ENCODE data around the gene KIF5B.
"Not testable (repeated sequence)": the region's sequence is repeated elsewhere in the genome, so short reads cannot be mapped to it uniquely, and the experiment has no call there.

Gene KIF5B

GRCh38 chr10:32056136-32057035 is at the start of gene KIF5B:
Gene KIF5B, minus strand, starts transcription at chr10:32056425. Its CDS starts 452 bp downstream, at chr10:32055973.
- DNase-seq (ENCODE audit: low read depth in 2 of 2): peak; percentile 80 to 82

GRCh38 chr10:32105782-32106382 is 49.7 kb upstream of the KIF5B start:
- no peak for DNase-seq (ENCODE audit: low read depth in 2 of 2)

GRCh38 chr10:32104622-32105509 is 48.6 kb upstream of the KIF5B start:
- no peak for DNase-seq (ENCODE audit: low read depth in 2 of 2)

- no peak for DNase-seq (ENCODE audit: low read depth in 2 of 2)
Observed at GRCh38 chr10:32104181-32104580, 48.0 kb upstream of the KIF5B start.

GRCh38 chr10:32103721-32104120 is 47.5 kb upstream of the KIF5B start:
- no peak for DNase-seq (ENCODE audit: low read depth in 2 of 2)

GRCh38 chr10:32098566-32099259 is 42.5 kb upstream of the KIF5B start:
- DNase-seq (ENCODE audit: low read depth in 2 of 2): not testable (repeated sequence)

GRCh38 chr10:32095116-32095733 is 39.0 kb upstream of the KIF5B start:
- no peak for DNase-seq (ENCODE audit: low read depth in 2 of 2)

GRCh38 chr10:32093650-32094049 is 37.4 kb upstream of the KIF5B start:
- DNase-seq (ENCODE audit: low read depth in 2 of 2): no peak

GRCh38 chr10:32091046-32091445 is 34.8 kb upstream of the KIF5B start:
- DNase-seq (ENCODE audit: low read depth in 2 of 2): no peak

GRCh38 chr10:32084185-32084851 is 28.1 kb upstream of the KIF5B start:
- DNase-seq (ENCODE audit: low read depth in 2 of 2): no peak

GRCh38 chr10:32077896-32078485 is 21.8 kb upstream of the KIF5B start:
- DNase-seq (ENCODE audit: low read depth in 2 of 2): no peak

- DNase-seq (ENCODE audit: low read depth in 2 of 2): no peak
Observed at GRCh38 chr10:32073659-32074058, 17.4 kb upstream of the KIF5B start.

GRCh38 chr10:32073128-32073527 is 16.9 kb upstream of the KIF5B start:
- DNase-seq (ENCODE audit: low read depth in 2 of 2): no peak

- DNase-seq (ENCODE audit: low read depth in 2 of 2): no peak
Observed at GRCh38 chr10:32072025-32072800, 16.0 kb upstream of the KIF5B start.

- DNase-seq (ENCODE audit: low read depth in 2 of 2): no peak
Observed at GRCh38 chr10:32070645-32071044, 14.4 kb upstream of the KIF5B start.

GRCh38 chr10:32068569-32068968 is 12.3 kb upstream of the KIF5B start:
- DNase-seq (ENCODE audit: low read depth in 2 of 2): no peak

GRCh38 chr10:32067931-32068330 is 11.7 kb upstream of the KIF5B start:
- DNase-seq (ENCODE audit: low read depth in 2 of 2): not testable (repeated sequence)

GRCh38 chr10:32065856-32066255 is 9.6 kb upstream of the KIF5B start:
- DNase-seq (ENCODE audit: low read depth in 2 of 2): no peak

- DNase-seq (ENCODE audit: low read depth in 2 of 2): no peak
Observed at GRCh38 chr10:32061440-32061839, 5.2 kb upstream of the KIF5B start.

Data from activated CD4-positive, alpha-beta T cell treated with anti-CD3 and anti-CD28 coated beads for 24 hours (primary cell).